ENCODE data around the gene RBM45. TPM values are rescaled to one million over a fixed set of nuclear protein-coding genes. Genes with fewer than 3 reads are reported as not detected.

Gene RBM45
- total RNA-seq, 3 donors from 2014 or later = 12.8 to 18.1 (median 15.4) TPM

DNA sequence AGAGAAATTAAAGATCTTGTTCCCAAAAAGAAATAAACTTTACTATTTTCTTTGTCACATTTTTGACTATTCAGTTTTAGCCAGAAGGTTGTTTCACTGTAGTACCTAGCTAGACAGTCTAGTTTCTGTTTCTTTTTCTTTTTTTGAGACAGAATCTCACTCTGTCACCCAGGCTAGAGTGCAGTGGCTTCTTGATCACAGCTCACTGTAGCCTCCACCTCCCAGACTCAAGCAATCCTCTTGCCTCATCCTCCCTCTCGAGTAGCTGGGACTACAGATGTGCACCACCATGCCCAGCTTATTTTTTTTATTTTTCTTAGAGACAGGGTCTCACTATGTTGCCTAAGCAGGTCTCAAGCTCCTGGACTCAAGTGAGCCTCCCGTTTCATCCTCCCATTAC is 2.2 kb downstream of the RBM45 start:
- no peak overlapping the region for H3K27ac ChIP-seq
- H3K9me3 ChIP-seq = no peaks in the 10 kb centered on the region
- no peak for DNase-seq (ENCODE audit: low spot score in 2 of 2)
- intact Hi-C loops (cut with DNase I; ENCODE audit: low total_unique reads) = no loop called here
- no peak overlapping the region for H3K4me3 ChIP-seq
- H3K4me1 ChIP-seq = no peaks in the 10 kb centered on the region
- H3K36me3 ChIP-seq = no peaks in the 10 kb centered on the region
- H3K27me3 ChIP-seq = no peaks in the 10 kb centered on the region
- TF ChIP-seq POLR2AphosphoS5 (IDR thresholded peaks at IDR 0.05) = no peak
- TF ChIP-seq, protein P1, sequence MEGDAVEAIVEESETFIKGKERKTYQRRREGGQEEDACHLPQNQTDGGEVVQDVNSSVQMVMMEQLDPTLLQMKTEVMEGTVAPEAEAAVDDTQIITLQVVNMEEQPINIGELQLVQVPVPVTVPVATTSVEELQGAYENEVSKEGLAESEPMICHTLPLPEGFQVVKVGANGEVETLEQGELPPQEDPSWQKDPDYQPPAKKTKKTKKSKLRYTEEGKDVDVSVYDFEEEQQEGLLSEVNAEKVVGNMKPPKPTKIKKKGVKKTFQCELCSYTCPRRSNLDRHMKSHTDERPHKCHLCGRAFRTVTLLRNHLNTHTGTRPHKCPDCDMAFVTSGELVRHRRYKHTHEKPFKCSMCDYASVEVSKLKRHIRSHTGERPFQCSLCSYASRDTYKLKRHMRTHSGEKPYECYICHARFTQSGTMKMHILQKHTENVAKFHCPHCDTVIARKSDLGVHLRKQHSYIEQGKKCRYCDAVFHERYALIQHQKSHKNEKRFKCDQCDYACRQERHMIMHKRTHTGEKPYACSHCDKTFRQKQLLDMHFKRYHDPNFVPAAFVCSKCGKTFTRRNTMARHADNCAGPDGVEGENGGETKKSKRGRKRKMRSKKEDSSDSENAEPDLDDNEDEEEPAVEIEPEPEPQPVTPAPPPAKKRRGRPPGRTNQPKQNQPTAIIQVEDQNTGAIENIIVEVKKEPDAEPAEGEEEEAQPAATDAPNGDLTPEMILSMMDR (IDR thresholded peaks at IDR 0.05) = no peak
- TF ChIP-seq POLR2A (IDR thresholded peaks at IDR 0.05) = no peak

DNA sequence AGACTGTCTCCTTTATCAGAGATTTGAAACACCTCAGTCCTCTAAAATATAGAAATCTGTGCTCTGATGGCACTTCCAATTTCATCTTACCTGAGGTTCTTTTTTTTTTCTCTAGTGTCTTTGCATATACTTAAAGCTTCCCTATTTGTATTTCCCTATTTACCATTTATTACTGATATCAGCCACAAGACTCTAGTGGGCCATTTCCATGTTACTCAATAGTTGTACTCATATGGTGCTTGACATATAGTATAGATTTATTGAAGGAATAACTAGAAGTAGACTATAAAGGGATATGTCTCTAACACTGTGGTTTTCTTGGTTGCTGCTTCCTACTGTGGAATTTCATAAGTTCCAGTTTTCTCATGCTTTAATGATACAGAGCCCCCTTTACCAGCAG is 3.0 kb downstream of the RBM45 start:
- Histone ChIP-seq H3K9me3 (no peaks in the 10 kb centered on the region), H3K4me1 (no peaks in the 10 kb centered on the region), H3K27ac (no peak overlapping the region), H3K36me3 (no peaks in the 10 kb centered on the region), H3K4me3 (no peak overlapping the region), H3K27me3 (no peaks in the 10 kb centered on the region)
- TF ChIP-seq, protein P1 (IDR thresholded peaks at IDR 0.05) = no peak
- no peak for TF ChIP-seq POLR2AphosphoS5 (IDR thresholded peaks at IDR 0.05)
- TF ChIP-seq POLR2A (IDR thresholded peaks at IDR 0.05) = no peak
- DNase-seq (ENCODE audit: low spot score in 2 of 2) = no peak
- intact Hi-C loops (cut with DNase I; ENCODE audit: low total_unique reads) = no loop called here

- no peaks in the 10 kb centered on the region for H3K36me3 ChIP-seq
- TF ChIP-seq POLR2AphosphoS5 (IDR thresholded peaks at IDR 0.05) = no peak
- TF ChIP-seq, protein P1 (IDR thresholded peaks at IDR 0.05) = no peak
- TF ChIP-seq POLR2A (IDR thresholded peaks at IDR 0.05) = no peak
- intact Hi-C loops (cut with DNase I; ENCODE audit: low total_unique reads) = no loop called here
Observed at GRCh38 chr2:178117725-178118124, 5.5 kb downstream of the RBM45 start.

GRCh38 chr2:178119179-178119922 is 7.1 kb downstream of the RBM45 start:
- Histone ChIP-seq H3K36me3 (no peaks in the 10 kb centered on the region), H3K4me3 (no peak overlapping the region), H3K27ac (no peak overlapping the region), H3K27me3 (no peaks in the 10 kb centered on the region), H3K4me1 (no peaks in the 10 kb centered on the region), H3K9me3 (no peaks in the 10 kb centered on the region)
- intact Hi-C loops (cut with DNase I; ENCODE audit: low total_unique reads) = no loop called here
- TF ChIP-seq, protein P1 (IDR thresholded peaks at IDR 0.05) = no peak
- DNase-seq (ENCODE audit: low spot score in 2 of 2) = no peak

More at GRCh38 chr2:178117725-178118124, 5.5 kb downstream of the RBM45 start:
- H3K4me3 ChIP-seq = no peak overlapping the region
- H3K27ac ChIP-seq = no peak overlapping the region
- H3K9me3 ChIP-seq = no peaks in the 10 kb centered on the region
- no peak for DNase-seq (ENCODE audit: low spot score in 2 of 2)
- H3K27me3 ChIP-seq = no peaks in the 10 kb centered on the region
- H3K4me1 ChIP-seq = no peaks in the 10 kb centered on the region

DNA sequence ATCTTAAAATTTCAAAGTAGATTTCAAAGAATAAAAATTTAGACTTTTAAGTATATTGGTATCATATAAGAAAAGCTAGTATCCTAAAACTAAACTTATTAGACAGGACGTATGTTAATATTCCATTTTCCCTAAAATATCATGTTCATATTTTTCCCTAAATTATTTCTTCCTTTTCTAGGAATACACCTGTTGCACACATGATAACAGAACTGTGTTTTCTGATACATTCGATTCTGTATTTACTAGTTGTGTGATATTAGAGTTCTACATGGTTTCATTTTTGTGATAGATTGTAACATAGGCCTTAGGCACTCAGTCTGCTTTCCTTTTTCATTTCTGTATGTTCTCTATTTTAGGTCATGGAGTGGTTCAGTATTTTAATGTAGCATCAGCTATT is 10.9 kb downstream of the RBM45 start:
- no peaks in the 10 kb centered on the region for H3K27me3 ChIP-seq
- DNase-seq (ENCODE audit: low spot score in 2 of 2) = no peak
- TF ChIP-seq POLR2A (IDR thresholded peaks at IDR 0.05) (no peak), POLR2AphosphoS5 (IDR thresholded peaks at IDR 0.05) (no peak)
- no peak overlapping the region for H3K4me3 ChIP-seq
- peaks cover 4% of the 10 kb centered on the region for H3K36me3 ChIP-seq
- intact Hi-C loops (cut with DNase I; ENCODE audit: low total_unique reads) = no loop called here
- no peaks in the 10 kb centered on the region for H3K4me1 ChIP-seq
- H3K27ac ChIP-seq = no peak overlapping the region
- H3K9me3 ChIP-seq = no peaks in the 10 kb centered on the region

Data from breast epithelium (tissue), 4 donors.